GM12891 (cell line): ENCODE results near the gene GPATCH2. TPM values are rescaled to one million over a fixed set of nuclear protein-coding genes. Genes with fewer than 3 reads are reported as not detected.

Source experiments
- DNase-seq: peaks from one replicate; pipeline ENCODE4 v3.0.0; 2011; ENCODE audit warnings: low spot score; ENCODE audit not compliant: insufficient read length
- FAIRE-seq: peaks from 2 replicates; lab custom pipeline; 2011; peaks lifted over from hg19 to GRCh38; lab: Jason Lieb, UNC
- PAX5 ChIP-seq: IDR thresholded peaks from 2 replicates; pipeline ENCODE4 v1.6.1; 2011; ENCODE audit warnings: low read length, moderate library complexity, mild to moderate bottlenecking; ENCODE audit not compliant: insufficient read depth, severe bottlenecking
- POLR2A ChIP-seq: IDR thresholded peaks from 2 replicates; pipeline ENCODE4 v1.6.1; 2011; ENCODE audit warnings: low read depth, low read length, control low read depth
- POLR2AphosphoS5 ChIP-seq: IDR thresholded peaks from 2 replicates; pipeline ENCODE4 v1.6.1; 2011; ENCODE audit warnings: low read depth, low read length, control low read depth
- POU2F2 ChIP-seq: IDR thresholded peaks from 2 replicates; pipeline ENCODE4 v1.6.1; 2011; ENCODE audit warnings: low read depth, mild to moderate bottlenecking, control low read depth, low read length, moderate library complexity
- SPI1 ChIP-seq: IDR thresholded peaks from 2 replicates; pipeline ENCODE4 v1.6.1; 2011; ENCODE audit warnings: low read depth, low read length, control low read depth
- TAF1 ChIP-seq: IDR thresholded peaks from 2 replicates; pipeline ENCODE4 v1.6.1; 2011; ENCODE audit warnings: low read depth, low read length, control low read depth
- polyA plus RNA-seq: library from polyadenylated mRNA; unstranded; fragments of >200 nt; gene quantifications from one replicate; pipeline ENCODE4 v1.2.1, GENCODE V29; 2012; ENCODE audit warnings: low read depth, missing spikeins, inconsistent platforms; ENCODE audit not compliant: missing spikeins

Gene GPATCH2
- polyA plus RNA-seq: 2.9 TPM

DNA sequence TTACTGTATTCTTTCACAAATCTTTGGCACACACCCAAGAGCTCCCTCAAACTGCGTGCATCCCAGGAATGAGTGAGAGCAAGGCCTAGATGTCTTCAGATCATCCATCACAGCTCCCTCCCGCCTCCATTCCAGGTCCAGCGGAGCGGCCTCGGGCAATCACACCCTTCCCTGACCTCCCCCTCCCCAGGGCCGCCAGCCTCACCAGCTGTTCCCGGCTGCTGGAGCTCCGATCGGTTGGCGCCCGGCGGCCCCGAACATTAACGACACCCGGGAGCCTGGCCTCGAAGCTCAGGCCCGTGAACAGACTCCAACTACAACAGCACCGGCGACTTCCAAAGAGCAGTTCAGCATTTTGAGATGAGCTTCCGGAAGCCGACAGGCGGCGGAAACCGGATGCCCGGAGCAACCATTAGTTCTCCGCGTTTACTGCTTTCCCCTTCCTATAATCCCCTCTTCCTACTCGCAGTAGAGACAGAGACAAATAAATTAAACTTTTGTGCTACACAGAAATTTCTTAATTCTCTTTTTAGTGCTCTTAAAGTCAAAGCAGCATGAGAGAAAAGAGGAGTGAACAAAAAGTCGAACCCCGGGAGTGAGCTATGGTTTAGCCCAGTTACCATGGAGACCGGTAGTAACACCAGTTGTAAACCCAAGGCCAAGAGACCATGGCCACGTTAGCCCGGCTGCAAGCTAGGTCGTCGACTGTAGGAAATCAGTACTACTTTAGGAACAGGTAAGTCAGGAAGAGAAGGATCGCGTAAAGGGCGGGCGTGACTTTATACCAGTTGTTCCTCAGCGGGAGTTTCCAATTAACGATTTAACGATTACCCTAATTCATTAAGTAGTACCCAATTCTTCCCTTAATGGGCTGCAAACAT, at the start of gene GPATCH2, which contains the start of gene SPATA17:
TSS of gene GPATCH2 (minus strand) at position 380 of the 881 bp plus-strand sequence. CDS start at position 261, 119 bp downstream.
TSS of gene SPATA17 (plus strand) at position 634 of the 881 bp plus-strand sequence. CDS start at position 669, 35 bp downstream.
- TF ChIP-seq SPI1: no peak
- peak; percentile 71 for TF ChIP-seq POLR2A
- TF ChIP-seq POU2F2: 0 out of 2 replicates have a peak, but pooled peaks have one; percentile 52
- TF ChIP-seq POLR2AphosphoS5: peak; percentile 69
- TF ChIP-seq PAX5: no peak
- peak; percentile 76; the same call in 1 of the 2 replicates for TF ChIP-seq TAF1
- peak; percentile 95 for FAIRE-seq

DNA sequence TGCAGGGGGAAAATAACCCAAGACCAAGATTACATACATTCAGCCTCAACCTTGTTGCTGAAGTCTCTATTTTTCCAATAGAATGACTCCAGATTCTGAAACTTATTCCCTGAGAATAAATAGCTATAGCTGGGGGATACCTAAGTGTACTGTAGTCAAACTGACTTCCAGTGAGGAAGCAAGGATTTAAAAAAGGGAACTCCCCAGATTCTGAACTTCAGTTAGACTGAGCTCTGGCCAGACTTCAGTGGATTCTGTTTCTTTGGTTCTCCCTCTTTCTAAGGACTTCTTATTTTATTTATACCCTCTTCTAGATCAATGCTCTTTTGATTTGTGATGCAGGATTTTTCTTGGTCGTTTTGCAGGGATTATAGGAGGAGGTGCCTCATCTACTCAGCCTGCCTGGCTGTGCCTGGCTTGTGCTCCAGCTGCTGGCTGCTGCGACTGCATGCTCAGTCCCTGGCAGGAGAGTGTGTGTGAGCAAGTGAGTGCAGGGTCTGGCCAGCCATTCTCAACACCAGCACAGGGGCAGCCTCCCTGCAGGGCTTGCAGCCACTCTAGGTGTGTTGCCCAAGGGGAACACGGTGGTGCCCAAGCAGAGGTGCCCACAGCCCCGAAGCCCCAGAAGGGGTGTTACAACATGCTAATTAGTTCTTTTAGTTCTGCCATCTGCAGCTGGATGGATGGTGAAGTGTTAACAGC, 43.3 kb upstream of the GPATCH2 start:
- DNase-seq: no peak
- FAIRE-seq: no peak
- TF ChIP-seq POU2F2: no peak
- no peak for TF ChIP-seq TAF1
- no peak for TF ChIP-seq PAX5
- no peak for TF ChIP-seq POLR2A
- TF ChIP-seq POLR2AphosphoS5: no peak
- no peak for TF ChIP-seq SPI1

More for the DNA sequence above, at the start of gene GPATCH2, which contains the start of gene SPATA17:
- DNase-seq: peak; percentile 48

DNA sequence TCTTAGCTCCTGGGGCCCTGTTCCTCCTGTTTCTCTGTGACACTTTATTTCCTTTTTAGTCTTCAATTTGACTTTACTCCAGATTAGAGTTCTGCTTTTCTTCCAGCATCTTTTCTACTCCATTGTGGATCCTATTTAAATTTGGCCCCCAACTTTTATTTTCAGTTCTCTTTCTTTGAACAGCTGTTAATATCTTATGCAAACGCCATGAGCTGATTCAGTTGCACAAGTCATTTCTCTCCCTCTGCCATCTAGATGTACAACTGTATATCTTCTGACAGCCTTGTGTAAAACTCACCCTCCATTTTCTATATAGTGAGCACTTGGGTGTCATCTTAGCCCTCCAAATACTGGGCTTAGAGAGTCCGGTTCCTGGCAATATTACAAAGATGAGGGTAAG, 42.5 kb upstream of the GPATCH2 start:
- DNase-seq (no peak), FAIRE-seq (no peak)
- 0 out of 2 replicates have a peak, but pooled peaks have one; percentile 8 for TF ChIP-seq SPI1
- TF ChIP-seq POLR2AphosphoS5: no peak

DNA sequence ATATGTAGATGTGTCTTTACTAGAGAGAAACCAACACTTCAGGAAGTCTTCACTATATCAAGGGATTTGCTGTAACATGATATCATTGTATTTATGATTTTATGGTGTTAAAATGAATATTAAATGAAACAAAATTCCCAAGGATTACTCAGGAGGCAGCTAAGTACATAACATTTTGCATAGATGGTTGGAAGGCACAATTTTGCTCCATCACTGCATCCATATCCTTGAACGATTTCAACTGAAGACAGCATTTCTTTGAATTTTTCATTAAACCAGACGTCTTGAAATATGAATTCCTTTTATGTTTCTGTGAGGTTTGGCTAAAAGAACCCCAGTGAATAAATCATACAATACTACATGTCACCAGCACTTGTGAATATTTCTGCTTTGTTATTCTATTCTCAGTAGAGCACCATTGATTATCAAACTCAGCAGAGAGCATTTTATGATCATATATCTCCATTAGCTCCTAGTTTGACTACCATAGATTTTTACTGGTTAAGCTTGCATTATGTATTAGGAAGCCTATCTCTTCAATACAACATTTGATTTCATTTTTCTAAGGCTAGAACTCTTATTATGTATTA, 37.6 kb upstream of the GPATCH2 start:
- no peak for DNase-seq
- FAIRE-seq: no peak
- TF ChIP-seq POU2F2: no peak
- no peak for TF ChIP-seq POLR2A
- TF ChIP-seq POLR2AphosphoS5: no peak
- no peak for TF ChIP-seq TAF1
- TF ChIP-seq SPI1: no peak
- TF ChIP-seq PAX5: no peak

DNA sequence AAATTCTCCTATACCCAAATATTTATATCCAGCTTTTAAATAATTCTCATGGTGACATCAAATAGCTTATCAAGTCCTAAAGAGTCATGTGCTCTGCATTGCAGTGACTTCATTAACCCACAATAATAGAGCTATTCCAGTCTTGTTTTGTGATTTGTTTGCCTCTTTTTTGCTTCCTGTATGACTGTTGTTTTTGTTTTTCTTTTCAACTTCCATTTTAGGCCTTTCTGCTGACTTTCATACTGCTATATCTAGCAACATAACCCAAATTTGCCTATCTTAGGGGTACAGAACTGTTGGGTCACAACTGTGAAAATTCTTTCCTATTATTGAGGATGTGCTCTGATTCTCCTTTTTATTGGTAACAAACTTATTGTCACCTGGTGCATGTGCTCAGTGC, 30.5 kb upstream of the GPATCH2 start:
- TF ChIP-seq POLR2AphosphoS5 (no peak), PAX5 (no peak), POU2F2 (no peak), TAF1 (no peak), SPI1 (no peak), POLR2A (no peak)
- FAIRE-seq: no peak
- DNase-seq: no peak

DNA sequence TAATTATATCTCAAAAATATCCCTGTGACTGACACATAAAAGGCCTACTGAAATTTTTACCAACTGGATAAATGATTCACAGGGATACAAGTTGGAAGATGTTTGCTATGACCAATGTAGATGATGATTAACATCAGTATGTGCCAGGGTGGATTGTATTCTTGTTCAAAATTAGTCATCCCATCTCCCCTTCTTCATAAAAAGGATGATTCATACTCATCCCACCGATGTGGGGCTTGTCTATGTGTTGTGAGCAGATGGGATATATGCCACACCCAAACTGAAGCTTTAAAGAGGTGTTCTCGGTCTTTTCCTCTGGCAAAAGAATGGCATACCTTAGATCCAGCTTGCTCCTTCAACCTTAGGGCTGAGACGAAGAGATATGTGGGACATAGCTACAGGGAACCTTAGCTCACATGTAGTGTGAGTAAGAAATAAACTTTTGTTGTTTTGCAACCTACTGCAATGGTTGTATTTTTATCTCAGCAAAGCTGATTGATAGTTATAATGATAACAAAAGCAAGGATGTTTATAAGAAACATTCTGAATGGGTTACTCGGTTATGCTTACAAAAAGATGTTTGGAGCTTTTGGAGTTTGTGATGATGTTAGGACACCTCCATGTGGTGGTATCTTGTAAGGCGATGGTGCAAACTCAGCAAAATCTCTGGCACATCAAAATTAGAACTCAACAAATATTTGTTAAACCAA, 29.6 kb upstream of the GPATCH2 start:
- no peak for TF ChIP-seq SPI1
- TF ChIP-seq POU2F2: no peak
- TF ChIP-seq POLR2A: no peak
- no peak for TF ChIP-seq PAX5
- no peak for TF ChIP-seq POLR2AphosphoS5
- peak; percentile 9 for FAIRE-seq
- no peak for DNase-seq

DNA sequence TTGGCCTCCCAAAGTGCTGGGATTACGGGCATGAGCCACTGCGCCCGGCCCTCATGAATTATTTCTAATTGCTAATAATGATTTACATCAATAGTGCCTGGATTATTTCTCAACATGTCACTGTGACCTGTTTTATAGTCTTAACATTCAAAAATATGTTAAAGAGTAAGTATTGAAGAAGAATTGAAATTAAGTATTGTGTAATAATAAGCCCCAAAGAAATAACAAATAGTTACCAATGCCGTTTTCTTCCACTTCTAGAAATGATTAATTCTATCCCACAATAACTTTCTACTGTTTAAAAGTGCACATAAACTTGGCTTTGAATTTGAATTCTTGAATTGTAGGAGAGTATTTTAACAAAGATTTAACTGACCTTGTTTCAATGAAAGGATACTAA, 19.8 kb upstream of the GPATCH2 start:
- DNase-seq (no peak), FAIRE-seq (no peak)
- TF ChIP-seq POLR2AphosphoS5 (no peak), POLR2A (no peak), POU2F2 (no peak), SPI1 (no peak), TAF1 (no peak), PAX5 (no peak)

DNA sequence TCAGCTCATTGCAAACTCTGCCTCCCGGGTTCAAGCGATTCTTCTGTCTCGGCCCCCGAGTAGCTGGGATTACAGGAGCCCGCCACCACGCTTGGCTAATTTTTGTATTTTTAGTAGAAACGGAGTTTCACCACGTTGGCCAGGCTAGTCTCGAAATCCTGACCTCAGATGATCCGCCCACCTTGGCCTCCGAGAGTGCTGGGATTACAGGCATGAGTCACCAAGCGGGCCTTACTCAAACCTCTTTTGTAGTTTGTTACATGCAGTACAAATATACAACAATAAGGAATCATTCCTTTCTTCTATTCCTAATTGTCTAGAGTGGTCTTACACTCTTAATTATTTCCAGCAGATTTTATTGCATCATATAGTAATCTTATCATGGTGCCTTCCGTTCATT, 16.9 kb upstream of the GPATCH2 start:
- DNase-seq (no peak), FAIRE-seq (no peak)
- TF ChIP-seq POU2F2 (no peak), PAX5 (no peak), TAF1 (no peak)

DNA sequence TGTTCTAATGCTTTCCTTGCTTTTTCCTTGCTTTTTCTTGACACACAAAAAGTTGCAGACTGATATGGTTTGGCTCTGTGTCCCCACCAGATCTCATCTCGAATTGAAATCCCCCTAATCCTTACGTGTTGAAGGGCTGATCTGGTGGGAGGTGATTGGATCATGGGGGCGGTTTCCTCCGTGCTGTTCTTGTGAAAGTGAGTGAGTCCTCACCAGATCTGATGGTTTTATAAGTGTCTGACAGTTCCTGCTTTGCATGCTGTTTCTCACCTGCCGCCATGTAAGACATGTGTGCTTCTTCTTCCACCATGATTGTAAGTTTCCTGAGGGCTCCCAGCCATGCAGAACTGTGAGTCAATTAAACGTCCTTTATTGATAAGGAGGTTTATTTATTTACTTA, 11.6 kb upstream of the GPATCH2 start:
- FAIRE-seq: no peak
- TF ChIP-seq POLR2AphosphoS5: no peak
- TF ChIP-seq POU2F2: no peak
- no peak for TF ChIP-seq POLR2A
- no peak for TF ChIP-seq TAF1
- no peak for TF ChIP-seq PAX5
- TF ChIP-seq SPI1: no peak
- no peak for DNase-seq
